ENCODE results near the gene TBRG1. TPM values are rescaled to one million over a fixed set of nuclear protein-coding genes. Genes with fewer than 3 reads are reported as not detected.

TBRG1 gene
- total RNA-seq, 4 donors from 2014 or later, result 25.4 to 61.0 (median 38.9) TPM

DNA sequence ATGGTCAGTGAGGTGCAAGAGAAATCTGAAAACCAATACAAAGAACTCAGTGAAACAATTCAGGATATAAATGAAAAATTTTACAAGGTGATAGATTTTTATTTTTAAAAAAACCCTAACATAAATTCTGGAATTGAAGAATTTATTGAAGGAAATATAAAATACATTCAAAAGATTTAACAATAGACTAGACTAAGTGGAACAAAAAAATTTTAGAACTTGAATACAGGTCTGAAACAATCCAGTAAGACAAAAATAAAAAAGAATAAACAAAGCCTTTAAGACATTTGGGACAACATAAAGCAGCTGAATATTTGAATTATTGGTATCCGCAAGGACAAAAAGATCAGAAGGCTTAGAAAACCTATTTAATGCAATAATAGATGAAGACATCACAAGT, 59.8 kb downstream of the TBRG1 start:
- Histone ChIP-seq H3K4me1 (no peaks in the 10 kb centered on the region), H3K27ac (no peak overlapping the region), H3K4me3 (no peak overlapping the region), H3K27me3 (no peaks in the 10 kb centered on the region), H3K9me3 (peaks cover 0 to 5% of the 10 kb centered on the region in 2 donors), H3K36me3 (no peaks in the 10 kb centered on the region)
- intact Hi-C loops (cut with DNase I; ENCODE audit: low total_unique reads), result no loop called here
- DNase-seq, result no peak
- no peak for TF ChIP-seq POLR2A (IDR thresholded peaks at IDR 0.05)
- TF ChIP-seq, protein P1, sequence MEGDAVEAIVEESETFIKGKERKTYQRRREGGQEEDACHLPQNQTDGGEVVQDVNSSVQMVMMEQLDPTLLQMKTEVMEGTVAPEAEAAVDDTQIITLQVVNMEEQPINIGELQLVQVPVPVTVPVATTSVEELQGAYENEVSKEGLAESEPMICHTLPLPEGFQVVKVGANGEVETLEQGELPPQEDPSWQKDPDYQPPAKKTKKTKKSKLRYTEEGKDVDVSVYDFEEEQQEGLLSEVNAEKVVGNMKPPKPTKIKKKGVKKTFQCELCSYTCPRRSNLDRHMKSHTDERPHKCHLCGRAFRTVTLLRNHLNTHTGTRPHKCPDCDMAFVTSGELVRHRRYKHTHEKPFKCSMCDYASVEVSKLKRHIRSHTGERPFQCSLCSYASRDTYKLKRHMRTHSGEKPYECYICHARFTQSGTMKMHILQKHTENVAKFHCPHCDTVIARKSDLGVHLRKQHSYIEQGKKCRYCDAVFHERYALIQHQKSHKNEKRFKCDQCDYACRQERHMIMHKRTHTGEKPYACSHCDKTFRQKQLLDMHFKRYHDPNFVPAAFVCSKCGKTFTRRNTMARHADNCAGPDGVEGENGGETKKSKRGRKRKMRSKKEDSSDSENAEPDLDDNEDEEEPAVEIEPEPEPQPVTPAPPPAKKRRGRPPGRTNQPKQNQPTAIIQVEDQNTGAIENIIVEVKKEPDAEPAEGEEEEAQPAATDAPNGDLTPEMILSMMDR (IDR thresholded peaks at IDR 0.05), result no peak

Small RNA genes within 50 kb of the gene (small RNA-seq; reads per million reads assigned to genes)
- not detected for gene RNA5SP352

Other genes starting within 250 kb of the TBRG1 start
- gene OR8B2, start 238.4 kb upstream of the TBRG1 start, total RNA-seq, result not detected
- not detected for gene OR8B3, start 223.8 kb upstream of the TBRG1 start, total RNA-seq
- gene OR8B4, start 198.0 kb upstream of the TBRG1 start, total RNA-seq, result not detected
- gene OR8B8, start 177.2 kb upstream of the TBRG1 start, total RNA-seq, result not detected
- gene OR8B12, start 79.2 kb upstream of the TBRG1 start, total RNA-seq, result not detected
- not detected for gene OR8A1, start 52.9 kb upstream of the TBRG1 start, total RNA-seq
- not detected for gene PANX3, start 11.4 kb upstream of the TBRG1 start, total RNA-seq
- 1 to 10 TPM in 3 of 4 donors, under 1 TPM in 1; 0.77 to 7.5 (median 5.3) TPM for gene SIAE, start 50.9 kb downstream of the TBRG1 start, total RNA-seq
- 1 to 10 TPM in 3 of 4 donors, under 1 TPM in 1; 0.51 to 9.0 (median 2.7) TPM for gene SPA17, start 51.0 kb downstream of the TBRG1 start, total RNA-seq
- gene NRGN, start 117.1 kb downstream of the TBRG1 start, total RNA-seq, result 10 to 100 TPM in 1 of 4 donors, under 1 TPM in 1, not detected in 2; 0.62 to 16.4 TPM
- gene VSIG2, start 129.4 kb downstream of the TBRG1 start, total RNA-seq, result 1 to 10 TPM in 2 of 4 donors, not detected in 2; 1.9 to 2.2 TPM
- gene ESAM, start 139.4 kb downstream of the TBRG1 start, total RNA-seq, result 10 to 100 TPM; 18.7 to 91.6 (median 47.7) TPM
- 10 to 100 TPM in 3 of 4 donors, 1 to 10 TPM in 1; 5.1 to 36.6 (median 24.5) TPM for gene MSANTD2, start 177.5 kb downstream of the TBRG1 start, total RNA-seq
- 10 to 100 TPM in 2 of 4 donors, 1 to 10 TPM in 2; 7.1 to 21.8 (median 11.1) TPM for gene ROBO3, start 242.6 kb downstream of the TBRG1 start, total RNA-seq

Measured in uterus (tissue), 4 donors.